GM19240 (cell line): ENCODE data around the gene AMH.

Experiments used
- DNase-seq: peaks from one replicate; pipeline ENCODE4 v3.0.0; 2011; ENCODE audit warnings: low spot score; ENCODE audit not compliant: insufficient read length

Gene AMH

DNA sequence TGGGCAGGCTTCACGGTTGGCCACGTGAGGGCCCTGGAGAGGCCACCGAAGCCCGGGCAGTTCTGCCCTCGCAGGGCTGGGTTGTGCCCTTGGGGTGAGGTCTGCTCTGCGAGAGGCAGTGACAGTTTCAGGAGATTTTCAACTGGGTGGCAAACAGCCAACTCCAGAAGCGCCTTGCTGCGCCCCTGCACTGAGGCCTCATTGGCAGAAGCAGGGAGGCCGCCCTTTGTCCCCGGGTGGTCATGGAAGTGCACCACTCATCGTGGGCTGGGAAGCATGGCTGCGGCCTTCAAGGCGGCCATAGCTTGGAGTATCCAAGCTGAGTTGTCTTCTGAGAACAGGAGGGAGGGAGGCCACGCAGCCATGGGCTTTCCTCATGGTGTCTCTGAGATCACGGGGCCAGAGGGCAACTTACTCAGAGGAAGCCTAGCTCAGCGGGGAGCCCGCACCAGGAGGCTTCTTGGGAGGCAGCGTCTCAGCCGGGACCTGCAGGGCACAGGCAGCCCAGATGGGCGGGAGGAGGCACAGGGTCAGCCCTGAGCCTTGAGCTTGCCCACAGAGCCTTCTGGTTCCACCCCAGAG is 27.8 kb upstream of the AMH start:
- DNase-seq, result no peak

DNA sequence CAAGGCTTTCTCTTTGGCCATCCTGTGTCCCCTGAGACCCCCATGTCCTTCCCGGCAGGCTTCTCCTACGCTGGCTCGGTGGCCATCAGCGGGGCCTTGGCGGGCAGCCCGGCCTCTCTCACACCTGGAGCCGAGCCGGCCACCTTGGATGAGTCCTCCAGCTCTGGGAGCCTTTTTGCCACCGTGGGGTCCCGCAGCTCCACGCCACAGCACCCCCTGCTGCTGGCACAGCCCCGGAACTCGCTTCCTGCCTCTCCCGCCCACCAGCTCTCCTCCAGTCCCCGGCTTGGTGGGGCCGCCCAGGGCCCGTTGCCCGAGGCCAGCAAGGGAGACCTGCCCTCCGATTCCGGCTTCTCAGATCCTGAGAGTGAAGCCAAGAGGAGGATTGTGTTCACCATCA is 27.2 kb upstream of the AMH start:
- no peak for DNase-seq

DNA sequence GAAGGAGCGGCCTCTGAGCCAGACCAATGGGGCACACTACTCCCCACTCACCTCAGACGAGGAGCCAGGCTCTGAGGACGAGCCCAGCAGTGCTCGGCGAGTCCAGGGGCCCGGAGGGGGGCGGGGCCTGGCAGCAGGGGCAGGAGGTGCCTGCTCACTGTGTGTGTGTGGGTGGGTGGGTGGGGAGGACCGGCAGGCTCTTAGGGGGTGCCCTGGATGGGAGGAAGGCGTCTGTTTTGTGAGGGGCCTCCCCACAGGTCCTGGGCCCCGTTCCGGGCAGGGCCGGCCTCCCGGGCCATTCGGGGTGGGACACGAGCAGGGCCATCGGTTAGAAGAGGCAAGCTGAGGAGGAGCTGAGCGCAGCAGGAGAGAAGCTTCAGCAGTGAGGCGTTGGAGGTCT is 25.7 kb upstream of the AMH start:
- no peak for DNase-seq

DNA sequence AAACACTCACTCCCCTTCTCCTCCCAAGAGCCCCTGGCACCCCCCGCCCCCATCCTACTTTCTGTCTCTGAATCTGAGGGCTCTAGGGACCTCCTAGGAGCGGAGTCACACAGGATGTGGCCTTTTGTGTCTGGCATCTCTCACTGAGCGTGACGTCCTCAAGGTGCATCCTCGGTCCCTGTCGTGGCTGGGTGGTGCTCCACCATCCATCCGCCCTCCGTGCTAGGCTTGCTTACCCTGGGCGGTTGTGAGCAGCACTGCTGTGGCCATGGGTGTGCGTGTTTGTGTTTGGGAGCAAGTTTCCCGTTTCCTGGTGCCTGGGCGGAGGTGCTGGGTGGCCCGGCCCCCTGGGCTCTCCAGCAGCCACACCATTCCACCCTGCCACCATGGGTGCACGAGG is 25.2 kb upstream of the AMH start:
- peak; percentile 61 for DNase-seq

DNA sequence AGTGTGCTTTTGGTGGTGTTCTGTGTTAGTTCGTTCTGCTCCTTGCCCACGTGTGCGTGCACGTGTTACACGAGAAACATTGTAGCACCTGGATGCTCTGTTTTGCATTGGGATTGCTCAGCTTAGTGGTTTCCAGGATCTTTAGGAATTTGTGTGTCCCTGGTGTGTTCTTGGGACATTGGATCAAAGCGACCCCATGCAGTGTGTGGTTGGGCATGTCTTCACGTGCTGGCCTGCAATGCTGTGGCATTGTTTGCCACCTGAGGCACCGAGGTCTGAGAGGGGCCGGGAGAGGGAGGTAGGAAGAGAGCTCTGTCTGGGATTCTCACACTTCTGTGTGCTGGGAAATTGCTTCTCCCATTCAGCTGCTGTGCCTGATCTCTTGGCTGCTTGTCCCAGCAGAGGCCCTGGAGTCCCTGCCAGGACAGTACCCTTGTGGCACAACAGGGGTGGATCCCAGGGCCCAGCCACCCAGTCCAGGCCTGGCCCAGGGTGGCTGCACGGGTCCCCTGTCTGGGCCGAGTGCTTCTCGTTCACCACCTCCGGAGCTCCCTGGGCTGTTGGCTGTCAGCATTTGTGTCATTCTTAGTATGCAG is 24.3 kb upstream of the AMH start:
- no peak for DNase-seq

DNA sequence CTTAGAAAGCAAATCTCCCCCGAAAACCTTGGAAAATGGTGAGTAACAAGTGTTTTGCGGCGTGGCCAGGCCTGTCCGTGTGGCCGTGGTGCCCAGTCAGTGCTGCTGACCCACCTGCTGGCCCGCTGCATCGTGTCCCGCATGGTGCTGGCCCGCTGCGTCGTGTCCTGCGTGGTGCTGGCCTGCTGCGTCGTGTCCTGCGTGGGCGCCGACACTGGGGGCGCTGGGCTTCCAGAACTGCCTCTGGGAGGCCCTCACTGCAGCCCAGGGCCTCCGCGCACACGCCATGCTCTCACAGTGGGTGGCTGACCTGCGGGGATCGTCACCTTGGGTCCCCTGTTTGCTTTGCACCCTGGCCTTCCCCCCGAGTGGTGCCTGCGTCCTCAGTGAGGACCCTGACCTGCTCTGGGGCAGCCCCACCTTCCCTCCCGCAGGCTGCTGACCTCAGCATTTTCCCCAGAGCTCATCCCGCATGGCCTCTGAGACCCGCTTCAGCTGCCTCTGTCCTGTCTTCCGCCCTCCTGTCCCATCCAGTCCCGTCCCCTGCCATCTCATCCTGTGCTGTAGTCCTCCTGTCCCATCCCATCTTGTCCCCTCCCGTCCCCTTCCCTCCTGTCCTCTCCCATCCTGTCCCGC is 23.6 kb upstream of the AMH start:
- DNase-seq, result no peak

DNA sequence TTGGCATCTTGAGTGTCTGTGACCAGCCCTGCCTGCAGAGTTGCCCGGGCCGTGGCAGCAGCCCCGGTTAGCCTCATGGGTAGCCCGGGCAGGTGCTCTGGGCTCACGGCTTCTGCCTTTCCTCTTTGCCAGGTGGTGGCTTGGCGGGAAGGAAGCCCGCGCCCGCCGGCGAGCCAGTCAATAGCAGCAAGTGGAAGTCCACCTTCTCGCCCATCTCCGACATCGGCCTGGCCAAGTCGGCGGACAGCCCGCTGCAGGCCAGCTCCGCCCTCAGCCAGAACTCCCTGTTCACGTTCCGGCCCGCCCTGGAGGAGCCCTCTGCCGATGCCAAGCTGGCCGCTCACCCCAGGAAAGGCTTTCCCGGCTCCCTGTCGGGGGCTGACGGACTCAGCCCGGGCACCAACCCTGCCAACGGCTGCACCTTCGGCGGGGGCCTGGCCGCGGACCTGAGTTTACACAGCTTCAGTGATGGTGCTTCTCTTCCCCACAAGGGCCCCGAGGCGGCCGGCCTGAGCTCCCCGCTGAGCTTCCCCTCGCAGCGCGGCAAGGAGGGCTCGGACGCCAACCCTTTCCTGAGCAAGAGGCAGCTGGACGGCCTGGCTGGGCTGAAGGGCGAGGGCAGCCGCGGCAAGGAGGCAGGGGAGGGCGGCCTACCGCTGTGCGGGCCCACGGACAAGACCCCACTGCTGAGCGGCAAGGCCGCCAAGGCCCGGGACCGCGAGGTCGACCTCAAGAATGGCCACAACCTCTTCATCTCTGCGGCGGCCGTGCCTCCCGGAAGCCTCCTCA is 22.9 kb upstream of the AMH start:
- DNase-seq, result no peak

DNA sequence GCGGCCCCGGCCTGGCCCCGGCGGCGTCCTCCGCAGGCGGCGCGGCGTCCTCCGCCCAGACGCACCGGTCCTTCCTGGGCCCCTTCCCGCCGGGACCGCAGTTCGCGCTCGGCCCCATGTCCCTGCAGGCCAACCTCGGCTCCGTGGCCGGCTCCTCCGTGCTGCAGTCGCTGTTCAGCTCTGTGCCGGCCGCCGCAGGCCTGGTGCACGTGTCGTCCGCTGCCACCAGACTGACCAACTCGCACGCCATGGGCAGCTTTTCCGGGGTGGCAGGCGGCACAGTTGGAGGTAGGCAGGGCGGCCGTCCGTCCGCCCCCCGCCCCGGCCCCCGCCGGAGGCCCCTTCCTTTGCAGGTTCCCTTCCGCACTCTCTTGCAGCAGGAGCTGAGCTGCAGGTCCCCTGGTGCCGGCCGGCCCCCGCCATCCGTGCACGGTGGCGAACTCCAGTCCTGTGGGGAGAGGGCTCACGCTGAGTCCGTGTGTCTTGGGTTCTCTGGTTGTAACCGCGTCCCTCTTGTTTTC is 22.2 kb upstream of the AMH start:
- DNase-seq, result no peak

DNA sequence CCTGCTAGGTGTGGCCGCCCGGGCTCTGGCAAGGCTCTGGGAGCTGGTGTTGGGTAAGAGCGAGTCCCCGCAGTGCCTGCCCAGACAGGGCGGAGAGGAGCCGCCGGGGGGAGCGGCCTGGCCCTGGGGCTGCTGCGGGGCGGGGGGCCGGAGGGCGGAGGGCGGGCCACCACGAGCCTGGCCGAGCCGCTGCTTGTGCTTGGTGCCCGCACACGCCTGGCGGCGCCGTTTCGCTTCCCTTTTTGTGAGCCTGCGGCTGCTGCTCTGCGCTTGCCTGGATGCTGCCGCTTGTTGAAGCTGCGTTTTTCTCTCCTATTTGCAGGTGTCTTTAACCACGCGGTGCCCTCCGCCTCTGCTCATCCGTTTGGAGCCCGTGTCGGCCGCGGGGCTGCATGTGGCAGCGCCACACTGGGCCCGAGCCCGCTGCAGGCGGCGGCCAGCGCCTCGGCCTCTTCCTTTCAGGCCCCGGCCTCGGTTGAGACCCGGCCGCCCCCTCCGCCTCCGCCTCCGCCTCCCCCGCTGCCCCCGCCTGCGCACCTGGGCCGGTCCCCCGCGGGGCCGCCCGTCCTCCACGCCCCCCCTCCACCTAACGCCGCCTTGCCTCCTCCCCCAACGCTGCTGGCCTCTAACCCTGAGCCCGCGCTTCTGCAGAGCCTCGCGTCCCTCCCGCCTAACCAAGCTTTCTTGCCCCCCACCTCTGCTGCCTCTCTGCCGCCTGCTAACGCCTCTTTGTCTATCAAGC is 21.5 kb upstream of the AMH start:
- peak; percentile 69 for DNase-seq

DNA sequence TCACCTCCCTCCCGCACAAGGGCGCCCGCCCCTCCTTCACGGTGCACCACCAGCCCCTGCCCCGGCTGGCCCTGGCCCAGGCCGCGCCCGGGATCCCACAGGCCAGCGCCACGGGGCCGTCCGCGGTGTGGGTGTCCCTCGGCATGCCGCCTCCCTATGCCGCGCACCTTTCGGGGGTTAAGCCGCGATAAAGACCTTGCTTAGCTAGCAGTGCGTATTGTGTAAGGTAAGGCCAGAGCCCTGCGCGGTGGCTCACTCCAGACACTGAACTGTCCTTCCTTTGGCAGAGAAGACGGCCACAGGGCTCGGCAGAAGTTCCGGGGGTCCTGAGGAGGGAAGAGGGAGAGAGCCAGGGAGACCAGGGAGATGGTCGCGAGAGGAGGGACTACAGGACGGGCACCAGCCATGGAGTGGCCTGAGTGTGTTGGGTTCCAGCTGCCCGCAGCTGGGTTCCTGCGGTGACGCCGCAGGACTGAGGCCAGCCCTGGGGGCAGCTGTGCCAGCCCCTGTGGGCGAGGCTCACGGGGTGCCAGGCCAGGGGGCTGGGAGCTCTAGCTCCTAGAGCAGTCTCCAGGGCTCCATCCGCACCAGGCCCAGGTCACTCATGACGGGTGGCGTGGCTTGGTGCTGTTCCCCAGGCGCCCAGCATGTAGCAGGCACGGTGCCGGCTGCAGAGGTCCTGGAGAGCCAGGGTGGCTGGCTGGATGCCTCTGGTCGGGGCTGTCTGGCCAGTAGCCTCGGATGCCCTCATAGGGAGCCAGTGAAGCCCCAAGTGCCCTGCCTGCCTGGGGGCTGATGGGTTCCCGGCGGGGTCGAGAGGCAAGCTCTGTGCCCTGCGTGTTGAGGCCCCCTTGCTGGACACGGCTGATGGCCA is 20.7 kb upstream of the AMH start:
- no peak for DNase-seq

DNA sequence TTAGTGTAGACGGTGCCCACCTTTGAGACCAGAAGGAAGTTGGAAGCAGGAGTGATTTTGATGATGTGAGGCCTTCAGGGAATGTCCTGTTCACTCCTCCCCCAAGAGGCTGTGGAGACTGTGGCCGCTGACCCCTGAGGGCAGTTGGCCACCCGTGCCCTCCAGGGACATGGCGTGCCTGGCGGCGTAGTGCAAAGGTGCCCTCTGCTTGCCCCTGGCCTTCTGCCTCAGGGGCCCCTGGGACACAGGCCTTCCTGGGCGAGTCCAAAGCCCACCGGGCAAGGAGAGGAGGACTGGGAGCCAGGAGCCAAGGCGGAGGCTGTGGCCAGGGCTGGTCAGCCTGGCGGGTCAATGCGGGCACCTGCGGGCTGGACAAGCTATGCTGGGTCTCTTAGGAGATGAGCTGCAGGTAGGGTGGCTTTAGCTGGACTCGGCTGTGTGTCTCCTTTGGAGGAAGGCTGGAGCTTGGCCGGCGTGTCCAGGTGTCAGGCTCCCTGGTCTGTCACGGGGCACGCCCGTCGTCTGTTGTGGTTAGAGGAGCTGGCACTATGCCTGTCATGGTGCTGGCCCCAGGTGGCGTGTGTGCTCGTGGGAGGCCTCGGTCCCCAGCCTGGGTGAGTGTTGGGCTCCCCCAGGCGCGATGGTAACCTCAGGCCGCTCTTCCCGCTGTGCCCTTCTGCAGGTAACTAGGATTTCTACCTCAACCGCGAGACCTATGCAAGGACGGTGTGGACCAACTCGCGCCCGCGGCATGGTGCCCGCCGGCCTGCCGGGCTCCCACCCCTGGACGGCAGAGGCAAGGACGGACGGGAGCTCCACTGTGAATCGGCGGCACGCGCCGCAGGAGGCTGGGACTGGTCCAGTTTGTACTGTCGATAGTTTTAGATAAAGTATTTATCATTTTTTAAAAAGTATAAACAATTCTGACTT is 19.8 kb upstream of the AMH start:
- no peak for DNase-seq

DNA sequence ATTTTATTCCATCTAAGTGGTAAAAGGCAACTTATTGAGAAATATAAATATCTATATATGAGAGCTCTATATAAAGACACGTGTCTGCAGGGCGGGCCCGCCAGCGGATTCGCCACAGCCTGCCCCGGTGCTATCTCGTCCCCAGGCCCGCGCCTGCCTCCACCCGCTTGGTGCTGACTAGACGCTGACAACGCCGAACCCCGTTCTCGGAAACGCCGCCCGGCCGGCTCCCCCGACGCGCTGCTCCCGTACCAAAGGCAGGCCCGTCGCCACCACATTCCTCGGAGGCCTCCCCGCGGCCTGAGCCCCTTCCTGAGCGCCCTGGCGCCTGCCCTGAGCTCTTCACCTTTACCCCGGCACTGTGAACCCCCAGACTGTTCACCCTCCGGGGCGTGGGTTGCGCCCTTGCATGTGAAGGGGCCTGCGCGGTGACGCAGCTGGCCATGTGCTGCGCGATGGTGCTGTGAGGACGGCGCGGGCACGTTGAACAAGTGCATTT is 19.0 kb upstream of the AMH start:
- no peak for DNase-seq

DNA sequence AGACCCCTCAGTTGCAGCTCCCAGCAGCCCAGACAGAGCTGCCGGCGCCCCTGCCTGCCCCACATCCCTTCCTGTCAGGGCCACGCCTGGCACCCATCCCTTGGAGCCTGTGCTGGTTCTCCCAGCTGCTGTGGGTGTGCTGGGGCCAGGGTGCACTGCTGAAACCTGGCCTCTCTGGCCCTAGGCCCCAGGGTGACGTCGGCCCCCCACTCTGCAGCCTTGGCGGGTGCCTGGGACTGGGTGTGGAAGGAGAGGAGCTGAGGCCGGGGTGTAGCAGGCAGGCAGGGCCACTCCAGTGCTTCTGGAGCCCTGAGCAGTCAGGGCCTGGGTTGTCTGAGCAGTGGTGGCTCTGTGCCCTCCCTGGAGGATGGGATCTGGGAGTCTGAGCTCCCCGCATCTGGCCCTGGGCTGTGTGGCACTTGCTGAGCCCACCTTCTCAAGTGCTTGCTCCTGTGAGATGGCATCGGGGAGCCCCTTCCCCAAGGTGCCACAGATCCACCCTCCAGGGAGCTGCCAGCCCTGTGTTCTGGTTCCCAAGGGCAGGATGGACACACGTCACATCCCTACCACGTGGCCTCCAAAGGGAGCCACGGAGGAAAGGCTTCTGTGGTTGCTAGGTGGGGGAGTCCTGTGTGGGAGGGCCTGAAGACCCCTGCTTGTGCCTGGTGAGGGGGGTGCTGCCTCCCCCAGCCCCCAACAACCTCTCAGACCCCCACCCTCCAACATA is 18.2 kb upstream of the AMH start:
- DNase-seq, result no peak

DNA sequence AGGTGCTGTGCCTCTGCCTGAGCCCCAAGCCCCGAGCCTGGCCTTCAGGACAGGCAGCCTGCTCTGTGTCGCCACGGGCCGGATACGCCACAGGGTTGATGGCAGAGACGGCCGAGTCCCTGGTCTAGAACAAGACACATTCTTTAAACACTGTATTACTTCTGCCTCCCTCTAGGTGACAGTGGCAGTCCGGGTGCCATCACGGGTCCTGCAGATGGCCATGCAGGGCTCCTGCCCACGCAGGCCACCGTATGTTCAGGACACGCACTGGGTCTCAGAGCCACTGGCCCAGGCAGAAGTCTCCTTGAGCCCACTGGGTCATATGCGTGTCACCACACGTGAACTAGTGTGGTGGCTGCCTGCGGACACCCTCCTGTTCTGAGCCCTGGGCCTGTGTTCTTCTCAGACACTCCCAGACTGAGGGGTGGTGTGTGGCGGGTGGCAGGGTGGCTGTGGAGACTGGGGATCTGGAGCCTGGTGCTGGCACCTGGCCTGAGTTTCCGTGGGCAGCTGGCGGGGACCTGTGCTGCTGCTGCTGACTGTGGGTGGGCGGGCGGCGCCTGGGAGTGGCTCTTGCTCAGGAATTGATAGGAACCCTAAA is 17.4 kb upstream of the AMH start:
- no peak for DNase-seq

DNA sequence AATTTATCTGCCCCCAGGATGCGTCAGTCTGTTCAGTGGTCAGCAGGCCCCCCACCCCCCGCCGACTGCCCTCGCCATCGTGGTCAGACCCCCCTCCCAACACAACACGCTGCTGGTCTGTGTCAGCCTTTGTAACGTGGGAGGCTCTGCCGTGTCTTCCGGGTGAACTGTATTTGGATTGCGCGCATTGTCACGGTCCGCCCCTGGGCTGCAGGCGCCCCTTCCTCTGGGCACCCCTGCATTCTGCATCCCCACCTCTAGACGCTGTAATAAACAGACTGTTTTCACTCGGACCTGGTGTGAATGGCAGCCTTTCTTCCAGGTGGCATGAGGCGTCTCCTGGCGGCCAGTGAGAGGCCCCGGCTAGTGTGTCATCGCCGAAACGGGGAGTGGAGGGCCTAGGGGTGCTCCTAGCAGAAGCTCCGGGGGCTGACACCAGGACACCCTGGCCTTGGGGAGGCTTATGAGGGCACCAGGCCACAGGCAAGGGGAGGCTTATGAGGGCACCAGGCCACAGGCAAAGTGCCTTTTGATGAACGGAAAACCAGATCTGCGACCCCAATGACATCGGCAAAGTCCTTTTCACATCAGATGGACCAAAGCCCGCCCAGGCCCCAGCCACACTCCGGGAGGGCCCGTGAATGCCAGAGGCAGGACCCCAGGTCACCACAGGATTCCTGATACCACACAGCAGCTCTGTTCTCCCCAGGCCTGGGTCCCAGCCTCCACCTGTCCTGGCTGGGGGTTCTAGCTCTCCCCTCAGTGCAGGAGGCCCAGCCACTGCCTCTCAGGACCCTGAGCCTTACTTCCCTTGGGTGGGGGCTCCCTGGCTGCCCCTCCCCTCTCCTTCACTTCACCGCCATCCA is 16.6 kb upstream of the AMH start:
- no peak for DNase-seq

DNA sequence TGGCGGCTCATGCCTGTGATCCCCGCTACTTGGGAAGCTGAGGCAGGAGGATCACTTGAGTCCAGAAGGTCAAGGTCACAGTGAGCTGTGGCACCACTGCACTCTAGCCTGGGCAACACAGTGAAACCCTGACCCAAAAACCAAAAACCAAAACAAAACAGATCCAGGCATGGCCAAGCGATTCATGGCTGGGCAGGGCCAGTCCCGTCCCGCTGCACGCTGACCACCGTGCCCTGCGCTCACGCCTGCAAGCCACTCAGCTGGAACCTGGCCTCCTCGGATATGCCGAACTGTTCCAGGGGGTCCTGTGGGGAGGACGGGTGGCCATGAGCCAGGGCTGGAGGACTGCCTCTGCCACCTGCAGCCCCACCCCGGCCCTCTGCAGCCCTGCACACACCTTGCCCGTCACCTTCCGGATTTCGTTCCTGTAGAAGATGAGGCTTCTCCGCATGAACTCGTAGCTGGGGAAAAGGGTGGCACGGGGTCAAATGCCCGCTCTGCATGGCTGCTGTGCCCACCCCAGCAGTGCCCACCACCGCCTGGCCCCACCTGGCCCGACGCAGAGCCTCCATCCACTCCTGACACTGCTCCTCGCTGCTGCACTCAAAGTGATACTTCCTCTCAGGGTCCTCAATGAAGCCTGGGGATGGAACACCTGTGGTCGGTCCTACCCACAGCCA is 15.4 kb upstream of the AMH start:
- no peak for DNase-seq

DNA sequence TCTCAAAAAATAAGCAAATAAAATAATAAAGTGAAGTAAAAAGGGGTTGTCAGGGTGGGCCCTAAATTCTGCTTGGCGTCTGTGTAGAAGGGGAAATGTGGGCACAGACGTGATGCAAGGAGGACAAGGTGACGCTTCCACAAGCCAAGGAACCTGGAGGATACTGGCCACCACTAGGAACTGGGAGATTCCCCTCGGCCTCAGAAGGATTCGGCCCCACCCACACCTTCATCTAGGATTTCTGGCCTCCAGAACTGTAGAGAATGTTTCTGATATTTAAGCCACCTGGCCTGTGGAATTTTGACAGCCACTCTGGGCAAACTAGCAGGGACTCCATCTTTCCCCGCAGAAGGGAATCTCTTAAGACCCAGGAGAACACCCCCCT is 14.1 kb upstream of the AMH start:
- DNase-seq, result no peak
